SIG-M5 treated with dmso at 0.1 percent for 504 hours (cell line): Measurements from ENCODE around the gene PALM2AKAP2.

ENCODE experiments used
- DNase-seq: peaks from one replicate; lab custom pipeline; 2025; ENCODE audit not compliant: unreplicated experiment; lab: John Stamatoyannopoulos, UW

Gene PALM2AKAP2

GRCh38 chr9:109771796-109772531 lies 8.0 kb upstream of the PALM2AKAP2 start:
- no peak for DNase-seq

GRCh38 chr9:109775516-109775915 lies 4.5 kb upstream of the PALM2AKAP2 start:
- DNase-seq, result no peak

GRCh38 chr9:109776391-109776790 lies 3.6 kb upstream of the PALM2AKAP2 start:
- no peak for DNase-seq

GRCh38 chr9:109780453-109781033 lies 545 bp downstream of the PALM2AKAP2 start:
- DNase-seq, result no peak

GRCh38 chr9:109781086-109781485 lies 1.1 kb downstream of the PALM2AKAP2 start:
- DNase-seq, result no peak

- no peak for DNase-seq
These were observed 1.7 kb downstream of the PALM2AKAP2 start for GRCh38 chr9:109781541-109782197.

GRCh38 chr9:109787735-109788134 lies 7.7 kb downstream of the PALM2AKAP2 start:
- DNase-seq, result no peak

- no peak for DNase-seq
These were observed 9.6 kb downstream of the PALM2AKAP2 start for GRCh38 chr9:109789556-109789955.

GRCh38 chr9:109789971-109790370 lies 10.0 kb downstream of the PALM2AKAP2 start:
- no peak for DNase-seq

GRCh38 chr9:109791003-109791677 lies 11.1 kb downstream of the PALM2AKAP2 start:
- DNase-seq, result no peak

- no peak for DNase-seq
These were observed 11.7 kb downstream of the PALM2AKAP2 start for GRCh38 chr9:109791747-109792146.

GRCh38 chr9:109792951-109793546 lies 13.1 kb downstream of the PALM2AKAP2 start:
- DNase-seq, result no peak

GRCh38 chr9:109793921-109794320 lies 13.9 kb downstream of the PALM2AKAP2 start:
- no peak for DNase-seq

GRCh38 chr9:109794361-109795012 lies 14.5 kb downstream of the PALM2AKAP2 start:
- no peak for DNase-seq

GRCh38 chr9:109795613-109796012 lies 15.6 kb downstream of the PALM2AKAP2 start:
- no peak for DNase-seq

- no peak for DNase-seq
These were observed 16.1 kb downstream of the PALM2AKAP2 start for GRCh38 chr9:109796078-109796477.

GRCh38 chr9:109797006-109797405 lies 17.0 kb downstream of the PALM2AKAP2 start:
- DNase-seq, result no peak

- DNase-seq, result no peak
These were observed 17.5 kb downstream of the PALM2AKAP2 start for GRCh38 chr9:109797509-109797908.

- DNase-seq, result no peak
These were observed 19.1 kb downstream of the PALM2AKAP2 start for GRCh38 chr9:109799141-109799540.

- DNase-seq, result no peak
These were observed 19.8 kb downstream of the PALM2AKAP2 start for GRCh38 chr9:109799792-109800191.

- no peak for DNase-seq
These were observed 21.5 kb downstream of the PALM2AKAP2 start for GRCh38 chr9:109801484-109801883.
